Psoas muscle (tissue), 8 donors: ENCODE data around the gene HKDC1. TPM values are rescaled to one million over a fixed set of nuclear protein-coding genes. Genes with fewer than 3 reads are reported as not detected.

Experiments used
- ATAC-seq, 4 donors: fragments of 200-7000 bp; cut with Tn5 transposase; one replicate each; pipeline ENCODE4 v1.9.1; 2020; ENCODE audit warnings: moderate library complexity in 3 of 4, mild to moderate bottlenecking in 2 of 4
- DNase-seq, 2 donors: peaks; one replicate each; pipeline ENCODE4 v3.0.0-alpha.2; 2020
- H3K27ac ChIP-seq: fragments of 200-600 bp; one replicate; pipeline ENCODE4 v1.8.0; 2022
- H3K27me3 ChIP-seq, 3 donors: fragments of 200-600 bp in 1 of 3; one replicate each; pipeline versions ENCODE4 v1.6.1 to v1.8.0; 2013 to 2022; ENCODE audit warnings: low read length in 2 of 3, mild to moderate bottlenecking in 2 of 3, moderate library complexity in 1 of 3; ENCODE audit not compliant: insufficient read depth in 3 of 3
- H3K36me3 ChIP-seq, 2 donors: fragments of 200-600 bp in 1 of 2; one replicate each; pipeline versions ENCODE4 v1.6.1 to v1.8.0; 2013 to 2022; ENCODE audit warnings: low read depth in 1 of 2, mild to moderate bottlenecking in 1 of 2, moderate library complexity in 1 of 2; ENCODE audit not compliant: insufficient read depth in 1 of 2
- H3K4me1 ChIP-seq: fragments of 200-600 bp; one replicate; pipeline ENCODE4 v1.8.0; 2022
- H3K4me3 ChIP-seq: fragments of 200-600 bp; one replicate; pipeline ENCODE4 v1.8.0; 2022; ENCODE audit warnings: mild to moderate bottlenecking
- H3K9me3 ChIP-seq: fragments of 200-600 bp; one replicate; pipeline ENCODE4 v1.8.0; 2022
- WGBS, 3 donors: extraction: QIAGEN DNeasy Blood & Tissue Kit; methylation state at CpG; one replicate each; pipeline versions ENCODE4 v1.1.6 to v1.1.7; 2013; 5-methylcytosine and 5-hydroxymethylcytosine counted together
- intact Hi-C, 2 donors: fragments of 100-400 bp; cut with DNase I; formaldehyde crosslinking; loops; one replicate each; pipeline versions ENCODE4 v1.11.0 to v1.14.2; 2022
- polyA plus RNA-seq, 3 donors: library from polyadenylated mRNA; stranded (reverse); fragments of 200-250 nt; gene quantifications; one replicate each; pipeline ENCODE4 v1.2.3, GENCODE V29; 2013
- total RNA-seq, 4 donors: library from RNA; stranded (reverse); fragmentation: NEBNext Ultra II Directional in 2 of 4; extraction: Animal tissue kit (Norgen Biotek cat#: 25700) in 2 of 4; gene quantifications; one replicate each; pipeline versions ENCODE4 v1.2.1 to v1.2.4, GENCODE V29; 2021 to 2023
- TF ChIP-seq, protein P1 (sequence below): fragments of 200-600 bp; IDR thresholded peaks from one replicate; pipeline ENCODE4 v1.8.0; 2022; ENCODE audit warnings: antibody characterized with exemption
- donor health status: healthy with polysubstance abuse.
- donor health status: DM: no; HTN: no; CAD: no; lungs with moderate emphysema.
- donor health status: Bipolar disorder and iron deficiency.
- donor health status: healthy.
- donor health status: DM: yes; HTN: yes; CAD: no.
- donor health status: DM: no; HTN: no; CAD: no.
- donor health status: DM: no; HTN: no; CAD: no.
- donor health status: DM: yes; HTN: yes; CAD: no.

Gene HKDC1
- total and polyA plus RNA-seq, 7 donors, result 0.03 TPM; not detected in 5

DNA sequence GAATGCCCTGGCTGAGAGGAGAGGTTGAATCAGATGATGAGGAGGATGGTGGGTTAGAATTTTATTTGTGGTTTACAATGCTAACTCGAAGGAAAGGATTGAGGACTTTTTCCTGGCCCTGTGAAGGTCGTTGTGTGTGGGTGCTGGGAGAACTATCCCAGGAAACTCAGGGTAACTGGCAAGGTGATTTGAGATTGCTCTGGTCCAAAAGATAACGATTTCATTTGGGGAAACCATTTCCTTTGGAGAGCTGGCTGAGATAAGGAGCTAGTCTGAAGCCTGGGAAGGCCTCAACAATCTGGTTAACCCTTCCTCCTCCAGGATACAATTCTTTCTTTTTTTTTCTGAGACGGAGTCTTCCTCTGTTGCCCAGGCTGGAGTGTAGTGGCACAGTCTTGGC is 91.2 kb downstream of the HKDC1 start:
- TF ChIP-seq, protein P1, sequence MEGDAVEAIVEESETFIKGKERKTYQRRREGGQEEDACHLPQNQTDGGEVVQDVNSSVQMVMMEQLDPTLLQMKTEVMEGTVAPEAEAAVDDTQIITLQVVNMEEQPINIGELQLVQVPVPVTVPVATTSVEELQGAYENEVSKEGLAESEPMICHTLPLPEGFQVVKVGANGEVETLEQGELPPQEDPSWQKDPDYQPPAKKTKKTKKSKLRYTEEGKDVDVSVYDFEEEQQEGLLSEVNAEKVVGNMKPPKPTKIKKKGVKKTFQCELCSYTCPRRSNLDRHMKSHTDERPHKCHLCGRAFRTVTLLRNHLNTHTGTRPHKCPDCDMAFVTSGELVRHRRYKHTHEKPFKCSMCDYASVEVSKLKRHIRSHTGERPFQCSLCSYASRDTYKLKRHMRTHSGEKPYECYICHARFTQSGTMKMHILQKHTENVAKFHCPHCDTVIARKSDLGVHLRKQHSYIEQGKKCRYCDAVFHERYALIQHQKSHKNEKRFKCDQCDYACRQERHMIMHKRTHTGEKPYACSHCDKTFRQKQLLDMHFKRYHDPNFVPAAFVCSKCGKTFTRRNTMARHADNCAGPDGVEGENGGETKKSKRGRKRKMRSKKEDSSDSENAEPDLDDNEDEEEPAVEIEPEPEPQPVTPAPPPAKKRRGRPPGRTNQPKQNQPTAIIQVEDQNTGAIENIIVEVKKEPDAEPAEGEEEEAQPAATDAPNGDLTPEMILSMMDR, result no peak
- Histone ChIP-seq H3K9me3 (no peaks in the 10 kb centered on the region), H3K36me3 (no peaks in the 10 kb centered on the region), H3K4me3 (no peak overlapping the region), H3K4me1 (no peaks in the 10 kb centered on the region), H3K27ac (no peak overlapping the region), H3K27me3 (no peaks in the 10 kb centered on the region)
- intact Hi-C loops, result no loop called here
- DNase-seq (no peak), ATAC-seq (no peak)
- 54 to 68% (median 60%) methylated on average over 3 to 4 of the region's 4 CpGs for WGBS, 3 donors

DNA sequence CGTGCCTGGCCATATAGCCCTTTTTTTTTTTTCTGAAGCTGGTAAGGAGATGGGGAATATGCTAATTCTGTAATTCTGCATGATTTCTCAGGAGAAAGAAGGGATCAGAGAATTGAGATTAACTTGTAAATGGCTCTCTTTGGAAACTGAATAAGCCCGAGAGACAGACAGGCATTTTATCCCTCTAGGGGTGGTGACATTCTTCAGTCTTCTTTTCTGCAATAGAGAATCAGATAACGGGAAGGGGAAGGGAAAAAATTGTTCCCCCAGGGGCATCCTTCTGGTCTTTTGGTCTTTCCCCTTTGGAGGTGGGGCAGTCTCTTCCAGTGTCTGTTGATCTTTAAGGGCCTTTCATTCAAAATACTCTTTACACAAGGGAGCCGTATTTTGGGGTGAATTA is 92.4 kb downstream of the HKDC1 start:
- no peak for ATAC-seq
- Histone ChIP-seq H3K4me1 (no peaks in the 10 kb centered on the region), H3K4me3 (no peak overlapping the region), H3K36me3 (no peaks in the 10 kb centered on the region), H3K27me3 (no peaks in the 10 kb centered on the region), H3K27ac (no peak overlapping the region), H3K9me3 (no peaks in the 10 kb centered on the region)
- no peak for DNase-seq
- TF ChIP-seq, protein P1, result no peak
- intact Hi-C loops, result no loop called here
- 71 to 75% (median 71%) methylated on average over 4 of the region's 4 CpGs for WGBS, 3 donors

DNA sequence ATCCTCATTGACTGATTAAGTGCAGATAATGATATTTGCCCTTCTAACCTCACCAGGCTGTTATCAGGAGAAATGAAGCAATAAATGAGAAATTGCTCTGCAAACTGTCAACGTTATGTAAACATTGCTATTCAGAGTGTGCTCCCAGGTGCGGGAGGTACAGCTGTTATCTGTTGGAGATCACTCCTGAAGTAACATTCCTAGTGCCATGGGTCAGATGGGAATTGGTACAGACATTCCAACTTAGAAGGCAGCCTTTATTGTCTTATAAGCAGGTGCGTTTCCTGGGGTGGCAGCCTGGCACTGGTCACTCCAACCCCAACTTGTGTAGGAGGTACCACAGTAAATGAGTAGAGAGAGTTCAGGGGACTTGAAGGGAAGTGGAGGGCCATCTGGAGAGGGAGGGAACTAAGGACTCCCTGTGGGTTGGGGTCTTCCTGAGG is 95.0 kb downstream of the HKDC1 start:
- TF ChIP-seq, protein P1, result no peak
- H3K27ac ChIP-seq, result no peak overlapping the region
- no peak overlapping the region for H3K4me3 ChIP-seq
- no peaks in the 10 kb centered on the region for H3K36me3 ChIP-seq
- DNase-seq, result no peak
- H3K27me3 ChIP-seq, result no peaks in the 10 kb centered on the region
- 90 to 91% (median 90%) methylated on average over 3 of the region's 3 CpGs for WGBS, 3 donors
- ATAC-seq, result no peak
- no peaks in the 10 kb centered on the region for H3K9me3 ChIP-seq
- intact Hi-C loops, result loop anchor here (5.0 kb wide), 3 partner anchors 62 to 78 kb away; no protein-coding TSS in a partner anchor
- peaks cover 11% of the 10 kb centered on the region for H3K4me1 ChIP-seq

- H3K4me3 ChIP-seq, result no peak overlapping the region
- DNase-seq (no peak), ATAC-seq (no peak)
- H3K36me3 ChIP-seq, result no peaks in the 10 kb centered on the region
- 87 to 90% (median 88%) methylated on average over 6 of the region's 6 CpGs for WGBS, 3 donors
- peaks cover 17% of the 10 kb centered on the region for H3K4me1 ChIP-seq
- TF ChIP-seq, protein P1, result no peak
- H3K27ac ChIP-seq, result no peak overlapping the region
- no peaks in the 10 kb centered on the region for H3K9me3 ChIP-seq
- intact Hi-C loops, result loop anchor here (5.0 kb wide), 3 partner anchors 62 to 78 kb away; no protein-coding TSS in a partner anchor
- no peaks in the 10 kb centered on the region for H3K27me3 ChIP-seq
Observed at GRCh38 chr10:69315610-69316312, 95.6 kb downstream of the HKDC1 start.
